T47D (cell line): ENCODE results near the gene DIS3L2.
A peak's percentile ranks its signal among the peaks of the same experiment; 100 is the strongest.

Experiments
- DNase-seq, 2 experiments: peaks; one replicate each; pipeline versions ENCODE4 v3.0.0 to v3.0.0-alpha.2; 2011 to 2012; ENCODE audit warnings: low read depth in 1 of 2, low spot score in 1 of 2
- JUND ChIP-seq: IDR thresholded peaks from 2 replicates; pipeline ENCODE4 v1.6.1; 2012; ENCODE audit warnings: low read depth
- in situ Hi-C: cut with HindIII; loops from 2 replicates; pipeline ENCODE4 v1.10.0; 2016; ENCODE audit warnings: low sequenced_read_pairs, low pct_unique_long_range_greater_than_20kb

Gene DIS3L2

GRCh38 chr2:231947694-231948093, 13.8 kb upstream of the DIS3L2 start:
- no peak for TF ChIP-seq JUND
- DNase-seq: no peak
- in situ Hi-C loops: no loop called here

- no peak for DNase-seq
- in situ Hi-C loops: no loop called here
- TF ChIP-seq JUND: no peak
Measured at GRCh38 chr2:231951452-231952035, 10.0 kb upstream of the DIS3L2 start.

GRCh38 chr2:231955758-231956472, 5.6 kb upstream of the DIS3L2 start:
- TF ChIP-seq JUND: no peak
- in situ Hi-C loops: no loop called here
- DNase-seq: no peak

- peak in 1 of 2 experiments; percentile 10 for DNase-seq
- no peak for TF ChIP-seq JUND
- in situ Hi-C loops: no loop called here
Measured at GRCh38 chr2:231957913-231958763, 3.4 kb upstream of the DIS3L2 start.

- TF ChIP-seq JUND: no peak
- in situ Hi-C loops: no loop called here
- DNase-seq: no peak
Measured at GRCh38 chr2:231960810-231961348, 634 bp upstream of the DIS3L2 start.

GRCh38 chr2:231965102-231965501, 3.6 kb downstream of the DIS3L2 start:
- in situ Hi-C loops: no loop called here
- TF ChIP-seq JUND: no peak
- no peak for DNase-seq

- TF ChIP-seq JUND: no peak
- DNase-seq: no peak
- in situ Hi-C loops: no loop called here
Measured at GRCh38 chr2:231966886-231967285, 5.4 kb downstream of the DIS3L2 start.

GRCh38 chr2:231968820-231969219, 7.3 kb downstream of the DIS3L2 start:
- in situ Hi-C loops: no loop called here
- TF ChIP-seq JUND: no peak
- DNase-seq: no peak

- in situ Hi-C loops: no loop called here
- no peak for TF ChIP-seq JUND
- no peak for DNase-seq
Measured at GRCh38 chr2:231970461-231970860, 8.9 kb downstream of the DIS3L2 start.

GRCh38 chr2:231975001-231975400, 13.5 kb downstream of the DIS3L2 start:
- no peak for DNase-seq
- no peak for TF ChIP-seq JUND
- in situ Hi-C loops: no loop called here

GRCh38 chr2:231977430-231977829, 15.9 kb downstream of the DIS3L2 start:
- in situ Hi-C loops: no loop called here
- TF ChIP-seq JUND: no peak
- no peak for DNase-seq

- in situ Hi-C loops: no loop called here
- DNase-seq: no peak
- no peak for TF ChIP-seq JUND
Measured at GRCh38 chr2:231984992-231985391, 23.5 kb downstream of the DIS3L2 start.

- in situ Hi-C loops: no loop called here
- no peak for TF ChIP-seq JUND
- DNase-seq: peak; percentile 6 to 81
Measured at GRCh38 chr2:231985823-231986261, 24.3 kb downstream of the DIS3L2 start.
